Skin of body (tissue), 2 donors: ENCODE measurements around the gene AUTS2. TPM values are rescaled to one million over a fixed set of nuclear protein-coding genes. Genes with fewer than 3 reads are reported as not detected.

Experiments used
- DNase-seq: peaks from one replicate; lab custom pipeline; 2025; lab: John Stamatoyannopoulos, UW
- total RNA-seq: library from RNA; depleted of rRNA; stranded (reverse); fragments of >200 nt; gene quantifications from one replicate; pipeline ENCODE4 v1.2.3, GENCODE V29; 2014

AUTS2 gene
- total RNA-seq, 1 donor from 2014 or later, result 61.0 TPM

- no peak for DNase-seq
Measured at GRCh38 chr7:69843653-69844052, 245.4 kb downstream of the AUTS2 start.

- no peak for DNase-seq
Measured at GRCh38 chr7:69844264-69844868, 246.1 kb downstream of the AUTS2 start.

GRCh38 chr7:69845721-69846495 is 247.6 kb downstream of the AUTS2 start:
- no peak for DNase-seq

- DNase-seq, result no peak
Measured at GRCh38 chr7:69847921-69848612, 249.8 kb downstream of the AUTS2 start.

- no peak for DNase-seq
Measured at GRCh38 chr7:69849268-69849667, 251.0 kb downstream of the AUTS2 start.

GRCh38 chr7:69857014-69857413 is 258.7 kb downstream of the AUTS2 start:
- no peak for DNase-seq

GRCh38 chr7:69858471-69858870 is 260.2 kb downstream of the AUTS2 start:
- DNase-seq, result no peak

- DNase-seq, result no peak
Measured at GRCh38 chr7:69859342-69859741, 261.1 kb downstream of the AUTS2 start.

- no peak for DNase-seq
Measured at GRCh38 chr7:69860486-69860885, 262.2 kb downstream of the AUTS2 start.

- DNase-seq, result no peak
Measured at GRCh38 chr7:69860941-69861622, 262.8 kb downstream of the AUTS2 start.

GRCh38 chr7:69862413-69863064 is 264.3 kb downstream of the AUTS2 start:
- DNase-seq, result no peak

GRCh38 chr7:69864274-69864673 is 266.0 kb downstream of the AUTS2 start:
- no peak for DNase-seq

- DNase-seq, result no peak
Measured at GRCh38 chr7:69864822-69865221, 266.5 kb downstream of the AUTS2 start.

GRCh38 chr7:69868921-69869320 is 270.6 kb downstream of the AUTS2 start:
- no peak for DNase-seq

GRCh38 chr7:69871213-69871885 is 273.1 kb downstream of the AUTS2 start:
- no peak for DNase-seq

GRCh38 chr7:69871886-69872569 is 273.8 kb downstream of the AUTS2 start:
- no peak for DNase-seq

GRCh38 chr7:69873512-69873911 is 275.2 kb downstream of the AUTS2 start:
- no peak for DNase-seq

- no peak for DNase-seq
Measured at GRCh38 chr7:69878015-69878414, 279.7 kb downstream of the AUTS2 start.

GRCh38 chr7:69878591-69878990 is 280.3 kb downstream of the AUTS2 start:
- DNase-seq, result no peak

GRCh38 chr7:69879989-69880388 is 281.7 kb downstream of the AUTS2 start:
- no peak for DNase-seq
